ENCODE results near the gene SLC16A14. TPM values are rescaled to one million over a fixed set of nuclear protein-coding genes. Genes with fewer than 3 reads are reported as not detected.

SLC16A14 gene
- total RNA-seq, 1 donor from 2014 or later = 2.8 TPM

GRCh38 chr2:230085201-230085600, 16.5 kb upstream of the SLC16A14 start:
- no peak for DNase-seq (ENCODE audit: low read depth)
- H3K27me3 ChIP-seq (ENCODE audit: control insufficient read depth, insufficient read depth, low read length) = no peaks in the 10 kb centered on the region
- no peak for TF ChIP-seq CTCF (IDR thresholded peaks at IDR 0.05; ENCODE audit: insufficient read depth, low read length, poor library complexity, severe bottlenecking)
- H3K36me3 ChIP-seq (ENCODE audit: control insufficient read depth, insufficient read depth, low read length) = no peaks in the 10 kb centered on the region
- H3K4me3 ChIP-seq (ENCODE audit: low read depth, low read length) = no peak overlapping the region

GRCh38 chr2:230077851-230078547, 9.3 kb upstream of the SLC16A14 start:
- Histone ChIP-seq H3K4me3 (ENCODE audit: low read depth, low read length) (no peak overlapping the region), H3K27me3 (ENCODE audit: control insufficient read depth, insufficient read depth, low read length) (peaks cover 2% of the 10 kb centered on the region), H3K36me3 (ENCODE audit: control insufficient read depth, insufficient read depth, low read length) (no peaks in the 10 kb centered on the region)
- TF ChIP-seq CTCF (IDR thresholded peaks at IDR 0.05; ENCODE audit: insufficient read depth, low read length, poor library complexity, severe bottlenecking) = no peak
- no peak for DNase-seq (ENCODE audit: low read depth)

GRCh38 chr2:230076819-230077218, 8.1 kb upstream of the SLC16A14 start:
- TF ChIP-seq CTCF (IDR thresholded peaks at IDR 0.05; ENCODE audit: insufficient read depth, low read length, poor library complexity, severe bottlenecking) = no peak
- no peak overlapping the region for H3K4me3 ChIP-seq (ENCODE audit: low read depth, low read length)
- no peaks in the 10 kb centered on the region for H3K36me3 ChIP-seq (ENCODE audit: control insufficient read depth, insufficient read depth, low read length)
- DNase-seq (ENCODE audit: low read depth) = no peak
- H3K27me3 ChIP-seq (ENCODE audit: control insufficient read depth, insufficient read depth, low read length) = peaks cover 2% of the 10 kb centered on the region

GRCh38 chr2:230075988-230076631, 7.4 kb upstream of the SLC16A14 start:
- TF ChIP-seq CTCF (IDR thresholded peaks at IDR 0.05; ENCODE audit: insufficient read depth, low read length, poor library complexity, severe bottlenecking) = no peak
- Histone ChIP-seq H3K4me3 (ENCODE audit: low read depth, low read length) (no peak overlapping the region), H3K36me3 (ENCODE audit: control insufficient read depth, insufficient read depth, low read length) (no peaks in the 10 kb centered on the region), H3K27me3 (ENCODE audit: control insufficient read depth, insufficient read depth, low read length) (peaks cover 2% of the 10 kb centered on the region)
- no peak for DNase-seq (ENCODE audit: low read depth)

- no peak for TF ChIP-seq CTCF (IDR thresholded peaks at IDR 0.05; ENCODE audit: insufficient read depth, low read length, poor library complexity, severe bottlenecking)
These were observed 2.7 kb upstream of the SLC16A14 start for GRCh38 chr2:230071421-230071820.

More at GRCh38 chr2:230071421-230071820, 2.7 kb upstream of the SLC16A14 start:
- H3K4me3 ChIP-seq (ENCODE audit: low read depth, low read length) = no peak overlapping the region
- no peak for DNase-seq (ENCODE audit: low read depth)
- no peaks in the 10 kb centered on the region for H3K36me3 ChIP-seq (ENCODE audit: control insufficient read depth, insufficient read depth, low read length)
- no peaks in the 10 kb centered on the region for H3K27me3 ChIP-seq (ENCODE audit: control insufficient read depth, insufficient read depth, low read length)
